A549 (cell line): ENCODE data around the gene EIF4EBP3.

Experiments used
- E2F6 ChIP-seq: IDR thresholded peaks from 2 replicates; pipeline ENCODE4 v1.6.1; 2012; ENCODE audit warnings: low read depth, borderline replicate concordance
- JUN ChIP-seq, 2 experiments: fragments of >200 bp; sonication (Bioruptor Twin); formaldehyde crosslinking; IDR thresholded peaks; 2 replicates in 1 of 2; 3 replicates in 1 of 2; pipeline ENCODE4 v1.6.1; 2016 to 2017
- MYC ChIP-seq: IDR thresholded peaks from 2 replicates; pipeline ENCODE4 v1.6.1; 2012; ENCODE audit warnings: mild to moderate bottlenecking, inconsistent platforms, low read length, improper control_type of control experiment, borderline replicate concordance
- SREBF2 ChIP-seq: fragments of 450-650 bp; IDR thresholded peaks from 2 replicates; pipeline ENCODE4 v1.6.1; 2014; ENCODE audit warnings: mild to moderate bottlenecking, moderate library complexity
- TF ChIP-seq, protein P1 (sequence below): fragments of >200 bp; sonication (Bioruptor Twin); formaldehyde crosslinking; IDR thresholded peaks from 3 replicates; pipeline ENCODE4 v1.5.1; 2016

DNA sequence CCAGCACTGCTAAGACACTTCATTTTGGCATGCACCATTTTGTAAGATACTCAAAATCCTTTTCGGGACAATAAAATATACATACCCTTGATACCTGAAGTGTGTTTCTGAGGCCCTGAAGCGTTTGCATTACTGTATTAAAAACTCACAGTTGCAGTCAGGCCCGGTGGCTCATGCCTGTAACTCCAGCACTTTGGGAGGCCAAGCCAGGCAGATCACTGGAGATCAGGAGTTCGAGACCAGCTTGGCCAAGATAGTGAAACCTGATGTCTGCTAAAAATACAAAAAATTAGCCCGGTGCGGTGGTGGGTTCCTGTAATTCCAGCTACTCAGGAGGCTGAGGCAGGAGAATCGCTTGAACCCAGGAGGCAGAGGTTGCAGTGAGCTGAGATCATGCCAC lies 2.5 kb upstream of the EIF4EBP3 start:
- TF ChIP-seq MYC (no peak), E2F6 (no peak), SREBF2 (no peak), JUN (IDR thresholded peaks at IDR 0.05) (no peak)
- TF ChIP-seq, protein P1, sequence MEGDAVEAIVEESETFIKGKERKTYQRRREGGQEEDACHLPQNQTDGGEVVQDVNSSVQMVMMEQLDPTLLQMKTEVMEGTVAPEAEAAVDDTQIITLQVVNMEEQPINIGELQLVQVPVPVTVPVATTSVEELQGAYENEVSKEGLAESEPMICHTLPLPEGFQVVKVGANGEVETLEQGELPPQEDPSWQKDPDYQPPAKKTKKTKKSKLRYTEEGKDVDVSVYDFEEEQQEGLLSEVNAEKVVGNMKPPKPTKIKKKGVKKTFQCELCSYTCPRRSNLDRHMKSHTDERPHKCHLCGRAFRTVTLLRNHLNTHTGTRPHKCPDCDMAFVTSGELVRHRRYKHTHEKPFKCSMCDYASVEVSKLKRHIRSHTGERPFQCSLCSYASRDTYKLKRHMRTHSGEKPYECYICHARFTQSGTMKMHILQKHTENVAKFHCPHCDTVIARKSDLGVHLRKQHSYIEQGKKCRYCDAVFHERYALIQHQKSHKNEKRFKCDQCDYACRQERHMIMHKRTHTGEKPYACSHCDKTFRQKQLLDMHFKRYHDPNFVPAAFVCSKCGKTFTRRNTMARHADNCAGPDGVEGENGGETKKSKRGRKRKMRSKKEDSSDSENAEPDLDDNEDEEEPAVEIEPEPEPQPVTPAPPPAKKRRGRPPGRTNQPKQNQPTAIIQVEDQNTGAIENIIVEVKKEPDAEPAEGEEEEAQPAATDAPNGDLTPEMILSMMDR, result no peak
